IPS-18c (cell line): ENCODE data around the gene IFNA14.
"Not testable (repeated sequence)": the region's sequence is repeated elsewhere in the genome, so short reads cannot be mapped to it uniquely, and the experiment has no call there.

Experiments used
- H3K4me3 ChIP-seq: 2 replicates; pipeline ENCODE4 v1.7.0; 2013; ENCODE audit warnings: low read depth, mild to moderate bottlenecking, low read length, moderate library complexity; ENCODE audit not compliant: insufficient read depth
- H3K9me3 ChIP-seq: one replicate; pipeline ENCODE4 v1.6.1; 2013; ENCODE audit warnings: mild to moderate bottlenecking, low read length, moderate library complexity; ENCODE audit not compliant: control insufficient read depth, insufficient read depth

The IFNA14 gene

GRCh38 chr9:21234153-21234687 is 5.6 kb downstream of the IFNA14 start:
- no peaks in the 10 kb centered on the region for H3K9me3 ChIP-seq
- no peak overlapping the region for H3K4me3 ChIP-seq

DNA sequence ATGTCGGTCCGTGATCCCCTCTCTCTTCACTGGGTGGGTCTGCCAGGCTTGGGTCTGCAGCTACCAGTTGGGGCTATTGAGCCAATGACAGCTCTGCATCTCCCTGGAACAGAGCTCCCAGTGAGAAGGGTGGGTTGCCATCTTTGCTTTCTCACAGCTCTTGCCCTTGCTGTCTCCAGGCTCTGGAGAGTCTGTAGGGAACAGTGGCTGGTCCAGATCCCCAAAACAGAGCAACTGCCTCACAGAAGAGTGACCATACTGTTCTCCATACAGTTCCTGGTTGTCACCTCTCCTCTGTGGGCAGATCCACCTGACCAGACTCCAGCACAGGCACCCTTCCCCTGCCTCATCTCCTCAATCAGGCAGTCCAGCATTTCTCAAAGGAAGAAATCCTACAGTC is 6.5 kb downstream of the IFNA14 start:
- Histone ChIP-seq H3K9me3 (no peaks in the 10 kb centered on the region), H3K4me3 (no peak overlapping the region)

GRCh38 chr9:21228122-21228521 is 11.7 kb downstream of the IFNA14 start, which contains the start of gene IFNA17:
Gene IFNA17 (minus strand): TSS chr9:21228222. CDS start chr9:21228173, 49 bp downstream.
- H3K4me3 ChIP-seq: no peak within 1 kb of the TSS
- H3K9me3 ChIP-seq: no peaks in the 10 kb centered on the region

GRCh38 chr9:21217211-21217610 is 22.6 kb downstream of the IFNA14 start, which contains the start of gene IFNA16:
Gene IFNA16 (minus strand): TSS chr9:21217311. CDS start chr9:21217305, 6 bp downstream.
- H3K9me3 ChIP-seq: not testable (repeated sequence)

DNA sequence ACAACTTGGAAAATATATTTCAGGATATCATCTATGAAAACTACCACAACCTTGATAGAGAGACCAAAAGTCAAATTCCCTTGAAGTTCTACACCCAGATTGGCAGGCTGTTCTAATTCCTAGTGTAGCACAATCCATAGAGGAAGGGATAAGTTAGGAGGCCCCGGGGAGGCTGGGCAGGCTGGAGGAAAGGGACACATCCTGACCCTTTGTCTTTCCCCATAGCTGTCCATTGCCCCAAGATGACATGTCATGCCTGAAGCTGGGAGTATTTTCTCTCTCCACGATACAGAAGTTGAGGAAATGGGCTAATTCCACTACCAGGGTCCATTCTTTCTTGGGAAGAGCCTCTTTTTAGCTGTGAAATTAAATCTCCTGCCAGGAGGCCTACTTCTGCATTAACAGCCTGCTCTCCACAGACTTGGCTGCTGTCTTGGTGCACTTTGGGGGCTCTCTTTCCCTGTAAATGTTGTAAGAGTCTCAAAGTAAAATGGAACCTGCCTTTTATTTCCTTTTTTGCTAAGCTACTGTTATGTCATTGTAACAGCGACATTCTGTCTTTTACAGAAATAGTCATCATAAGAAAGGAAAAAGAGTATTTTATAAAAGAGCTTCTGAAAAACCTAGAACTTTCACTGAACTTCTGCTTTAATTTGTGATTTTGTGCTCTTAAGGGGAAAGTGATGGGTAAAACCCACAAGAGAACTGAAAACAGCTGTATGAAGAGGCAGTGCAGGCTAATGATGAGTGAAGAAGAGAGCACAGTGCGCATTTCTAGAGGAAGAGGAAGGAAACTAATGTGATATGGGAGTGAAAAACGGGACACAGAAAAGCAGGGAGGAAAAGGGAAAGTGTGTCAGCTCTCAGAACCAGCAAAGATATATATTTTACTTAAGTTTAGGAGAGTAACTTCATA is 26.1 kb downstream of the IFNA14 start:
- not testable (repeated sequence) for H3K4me3 ChIP-seq, H3K9me3 ChIP-seq

More at GRCh38 chr9:21217211-21217610, 22.6 kb downstream of the IFNA14 start, which contains the start of gene IFNA16:
- not testable (repeated sequence) for H3K4me3 ChIP-seq

GRCh38 chr9:21212160-21212559 is 27.6 kb downstream of the IFNA14 start:
- H3K9me3 ChIP-seq, H3K4me3 ChIP-seq: not testable (repeated sequence)

GRCh38 chr9:21210782-21211181 is 29.0 kb downstream of the IFNA14 start:
- not testable (repeated sequence) for H3K4me3 ChIP-seq, H3K9me3 ChIP-seq

- H3K4me3 ChIP-seq: no peak overlapping the region
- H3K9me3 ChIP-seq: no peaks in the 10 kb centered on the region
Measured at GRCh38 chr9:21210311-21210710, 29.5 kb downstream of the IFNA14 start.

- H3K9me3 ChIP-seq, H3K4me3 ChIP-seq: not testable (repeated sequence)
Measured at GRCh38 chr9:21207043-21207442, 32.8 kb downstream of the IFNA14 start, which contains the start of gene IFNA10. Gene IFNA10 (minus strand): TSS chr9:21207143. CDS start chr9:21207097, 46 bp downstream.

- H3K4me3 ChIP-seq: no peak overlapping the region
Measured at GRCh38 chr9:21205204-21205603, 34.6 kb downstream of the IFNA14 start.

DNA sequence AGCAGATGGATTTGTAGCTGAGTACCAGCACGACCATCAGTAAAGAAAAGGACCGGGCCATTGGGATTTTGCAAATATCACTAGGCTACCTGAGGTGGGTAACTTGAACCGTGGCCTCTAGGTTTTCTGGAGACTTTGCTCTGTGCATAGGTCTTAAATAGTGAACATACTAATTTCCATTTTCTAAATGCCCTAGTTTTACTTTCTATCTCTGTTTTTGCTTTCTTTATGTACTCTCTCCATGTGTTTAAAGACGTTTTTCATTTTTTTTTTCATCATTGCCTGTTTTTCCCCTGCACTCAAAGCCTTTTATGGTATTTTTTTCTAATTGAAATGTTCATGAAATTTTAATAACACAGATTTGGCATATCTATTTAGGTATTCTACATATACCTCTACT is 37.7 kb downstream of the IFNA14 start, which contains the start of gene IFNA7:
TSS of gene IFNA7 (minus strand) at position 101 of the 400 bp plus-strand sequence. CDS start at position 61, 40 bp downstream.
- not testable (repeated sequence) for H3K4me3 ChIP-seq

More at GRCh38 chr9:21205204-21205603, 34.6 kb downstream of the IFNA14 start:
- H3K9me3 ChIP-seq: no peaks in the 10 kb centered on the region

GRCh38 chr9:21194867-21195776 is 44.7 kb downstream of the IFNA14 start:
- H3K4me3 ChIP-seq, H3K9me3 ChIP-seq: not testable (repeated sequence)

More for the DNA sequence above, 37.7 kb downstream of the IFNA14 start, which contains the start of gene IFNA7:
- not testable (repeated sequence) for H3K9me3 ChIP-seq
